HG02588 (cell line): ENCODE measurements around the gene RRAS2.
"Not testable (repeated sequence)": the region's sequence is repeated elsewhere in the genome, so short reads cannot be mapped to it uniquely, and the experiment has no call there.

Experiments used
- ATAC-seq: cut with Tn5 transposase; IDR thresholded peaks from one replicate; pipeline ENCODE4 v1.9.1; 2021; ENCODE audit warnings: mild to moderate bottlenecking, moderate library complexity; ENCODE audit not compliant: unreplicated experiment

The RRAS2 gene

GRCh38 chr11:14261066-14261465, 97.9 kb downstream of the RRAS2 start:
- ATAC-seq: no peak

GRCh38 chr11:14259878-14260277, 99.1 kb downstream of the RRAS2 start:
- ATAC-seq: no peak

GRCh38 chr11:14259186-14259784, 99.7 kb downstream of the RRAS2 start:
- ATAC-seq: no peak

GRCh38 chr11:14258221-14258935, 100.6 kb downstream of the RRAS2 start:
- no peak for ATAC-seq

GRCh38 chr11:14255238-14255534, 103.8 kb downstream of the RRAS2 start:
- ATAC-seq: no peak

GRCh38 chr11:14254533-14255237, 104.3 kb downstream of the RRAS2 start:
- no peak for ATAC-seq

- ATAC-seq: no peak
Measured at GRCh38 chr11:14253840-14254239, 105.1 kb downstream of the RRAS2 start.

GRCh38 chr11:14253421-14253820, 105.6 kb downstream of the RRAS2 start:
- ATAC-seq: no peak

GRCh38 chr11:14252501-14252900, 106.5 kb downstream of the RRAS2 start:
- not testable (repeated sequence) for ATAC-seq

GRCh38 chr11:14251754-14252153, 107.2 kb downstream of the RRAS2 start:
- no peak for ATAC-seq

GRCh38 chr11:14249121-14249963, 109.6 kb downstream of the RRAS2 start:
- no peak for ATAC-seq

GRCh38 chr11:14248580-14248981, 110.4 kb downstream of the RRAS2 start:
- no peak for ATAC-seq

GRCh38 chr11:14245444-14245843, 113.5 kb downstream of the RRAS2 start:
- no peak for ATAC-seq

- ATAC-seq: no peak
Measured at GRCh38 chr11:14244926-14245325, 114.1 kb downstream of the RRAS2 start.

- no peak for ATAC-seq
Measured at GRCh38 chr11:14242733-14243132, 116.2 kb downstream of the RRAS2 start.

- ATAC-seq: no peak
Measured at GRCh38 chr11:14242187-14242586, 116.8 kb downstream of the RRAS2 start.

GRCh38 chr11:14240951-14241350, 118.0 kb downstream of the RRAS2 start:
- ATAC-seq: no peak

- no peak for ATAC-seq
Measured at GRCh38 chr11:14240221-14240620, 118.8 kb downstream of the RRAS2 start.

- ATAC-seq: peak; percentile 97
Measured at GRCh38 chr11:14237444-14237961, 121.5 kb downstream of the RRAS2 start.

GRCh38 chr11:14235701-14236100, 123.3 kb downstream of the RRAS2 start:
- ATAC-seq: no peak

- ATAC-seq: no peak
Measured at GRCh38 chr11:14234446-14234845, 124.5 kb downstream of the RRAS2 start.
